ENCODE results near the gene PTPN7. TPM values are rescaled to one million over a fixed set of nuclear protein-coding genes. Genes with fewer than 3 reads are reported as not detected.

PTPN7 gene
- total RNA-seq, 1 donor from 2014 or later, result not detected

DNA sequence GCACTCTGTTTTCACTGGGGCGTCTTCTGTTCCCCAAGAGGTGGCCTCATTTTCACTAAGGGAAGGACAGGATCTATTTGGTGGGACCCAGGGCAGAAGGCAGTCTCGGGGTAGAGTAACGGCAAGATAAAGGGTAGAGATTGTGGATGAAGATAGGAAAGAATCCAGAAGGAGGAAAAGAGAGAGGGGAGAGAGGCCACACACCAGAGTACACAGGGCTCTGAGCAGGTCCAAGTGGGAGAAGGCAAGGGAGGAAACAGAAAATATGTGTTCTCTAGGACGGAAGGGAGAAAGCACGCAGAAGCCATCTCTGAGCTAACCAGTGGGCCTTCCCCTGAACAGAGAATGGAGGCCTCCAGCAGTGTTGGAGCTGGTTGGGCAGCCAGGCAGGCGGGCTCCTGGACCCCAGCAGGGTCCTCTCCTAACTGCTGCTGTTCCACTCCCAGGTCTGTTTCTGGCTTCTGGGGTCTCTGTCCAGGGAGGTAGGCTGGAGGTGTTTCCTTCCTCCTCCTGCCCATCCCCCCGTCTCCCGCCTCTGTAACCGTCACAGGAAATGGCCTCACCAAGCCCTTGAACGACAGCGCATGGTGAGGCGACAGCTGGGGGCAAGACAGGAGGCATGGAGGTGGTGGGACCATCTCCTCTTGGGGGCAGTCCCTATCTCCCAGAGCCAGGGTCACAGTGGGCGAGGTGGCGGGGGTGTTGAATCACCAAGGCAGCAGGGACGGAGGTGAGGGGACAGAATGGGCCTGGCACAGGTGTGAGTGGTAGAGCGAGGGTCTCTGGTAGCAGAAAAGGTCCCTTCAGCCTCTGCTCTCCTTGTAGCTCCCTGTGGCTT is 649 bp downstream of the PTPN7 start:
- H3K36me3 ChIP-seq, result no peaks in the 10 kb centered on the region
- peak overlapping the region in 1 of 2 donors; percentile 35 for H3K4me3 ChIP-seq
- H3K4me1 ChIP-seq, result peaks cover 0 to 4% of the 10 kb centered on the region in 2 donors
- no peaks in the 10 kb centered on the region for H3K27me3 ChIP-seq
- no peaks in the 10 kb centered on the region for H3K9me3 ChIP-seq
- TF ChIP-seq, protein P1, sequence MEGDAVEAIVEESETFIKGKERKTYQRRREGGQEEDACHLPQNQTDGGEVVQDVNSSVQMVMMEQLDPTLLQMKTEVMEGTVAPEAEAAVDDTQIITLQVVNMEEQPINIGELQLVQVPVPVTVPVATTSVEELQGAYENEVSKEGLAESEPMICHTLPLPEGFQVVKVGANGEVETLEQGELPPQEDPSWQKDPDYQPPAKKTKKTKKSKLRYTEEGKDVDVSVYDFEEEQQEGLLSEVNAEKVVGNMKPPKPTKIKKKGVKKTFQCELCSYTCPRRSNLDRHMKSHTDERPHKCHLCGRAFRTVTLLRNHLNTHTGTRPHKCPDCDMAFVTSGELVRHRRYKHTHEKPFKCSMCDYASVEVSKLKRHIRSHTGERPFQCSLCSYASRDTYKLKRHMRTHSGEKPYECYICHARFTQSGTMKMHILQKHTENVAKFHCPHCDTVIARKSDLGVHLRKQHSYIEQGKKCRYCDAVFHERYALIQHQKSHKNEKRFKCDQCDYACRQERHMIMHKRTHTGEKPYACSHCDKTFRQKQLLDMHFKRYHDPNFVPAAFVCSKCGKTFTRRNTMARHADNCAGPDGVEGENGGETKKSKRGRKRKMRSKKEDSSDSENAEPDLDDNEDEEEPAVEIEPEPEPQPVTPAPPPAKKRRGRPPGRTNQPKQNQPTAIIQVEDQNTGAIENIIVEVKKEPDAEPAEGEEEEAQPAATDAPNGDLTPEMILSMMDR (IDR thresholded peaks at IDR 0.05), result no peak
- H3K27ac ChIP-seq, result peak overlapping the region in 1 of 2 donors; percentile 7
- no peak for DNase-seq (ENCODE audit: low spot score in 2 of 2)
- intact Hi-C loops (cut with DNase I), result no loop called here

- H3K27ac ChIP-seq, result no peak overlapping the region
- intact Hi-C loops (cut with DNase I), result no loop called here
- no peaks in the 10 kb centered on the region for H3K36me3 ChIP-seq
- no peaks in the 10 kb centered on the region for H3K27me3 ChIP-seq
- H3K9me3 ChIP-seq, result no peaks in the 10 kb centered on the region
- no peak overlapping the region for H3K4me3 ChIP-seq
- DNase-seq (ENCODE audit: low spot score in 2 of 2), result no peak
- H3K4me1 ChIP-seq, result peaks cover 0 to 4% of the 10 kb centered on the region in 2 donors
- TF ChIP-seq, protein P1 (IDR thresholded peaks at IDR 0.05), result no peak
Measured at GRCh38 chr1:202158810-202159533, 1.4 kb downstream of the PTPN7 start.

GRCh38 chr1:202157945-202158344 is 2.5 kb downstream of the PTPN7 start:
- intact Hi-C loops (cut with DNase I), result no loop called here
- no peak overlapping the region for H3K27ac ChIP-seq
- peaks cover 0 to 4% of the 10 kb centered on the region in 2 donors for H3K4me1 ChIP-seq
- H3K36me3 ChIP-seq, result no peaks in the 10 kb centered on the region
- H3K4me3 ChIP-seq, result no peak overlapping the region
- TF ChIP-seq, protein P1 (IDR thresholded peaks at IDR 0.05), result no peak
- H3K9me3 ChIP-seq, result no peaks in the 10 kb centered on the region
- DNase-seq (ENCODE audit: low spot score in 2 of 2), result no peak
- no peaks in the 10 kb centered on the region for H3K27me3 ChIP-seq

GRCh38 chr1:202156590-202156989 is 3.8 kb downstream of the PTPN7 start:
- peaks cover 0 to 4% of the 10 kb centered on the region in 2 donors for H3K4me1 ChIP-seq
- no peaks in the 10 kb centered on the region for H3K9me3 ChIP-seq
- DNase-seq (ENCODE audit: low spot score in 2 of 2), result no peak
- H3K36me3 ChIP-seq, result no peaks in the 10 kb centered on the region
- no peak overlapping the region for H3K27ac ChIP-seq
- no peak overlapping the region for H3K4me3 ChIP-seq
- H3K27me3 ChIP-seq, result no peaks in the 10 kb centered on the region
- intact Hi-C loops (cut with DNase I), result no loop called here
- TF ChIP-seq, protein P1 (IDR thresholded peaks at IDR 0.05), result no peak

DNA sequence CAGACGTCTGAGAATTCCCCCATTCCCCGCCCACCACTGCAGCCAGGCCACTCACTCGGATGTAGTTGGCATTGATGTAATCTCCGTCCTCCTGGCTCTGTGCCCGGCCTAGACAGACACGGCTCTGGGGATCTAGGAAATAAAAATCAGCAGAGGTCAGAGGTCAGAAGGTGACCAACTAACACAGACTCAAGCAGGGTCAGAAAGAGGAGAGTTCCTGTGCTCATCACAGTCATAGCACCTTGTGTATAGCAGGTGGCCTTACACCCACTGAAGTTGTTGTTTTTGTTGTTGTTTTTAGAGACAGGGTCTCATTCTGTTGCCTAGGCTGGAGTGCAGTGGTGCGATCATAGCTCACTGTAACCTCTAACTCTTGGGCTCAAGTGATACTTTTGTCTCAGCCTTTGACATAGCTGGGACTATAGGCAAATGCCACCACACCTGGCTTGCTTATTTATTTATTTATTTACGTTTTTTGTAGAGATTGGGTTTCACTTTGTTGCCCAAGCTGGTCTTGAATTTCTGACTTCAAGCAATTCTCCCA is 4.9 kb downstream of the PTPN7 start:
- TF ChIP-seq, protein P1 (IDR thresholded peaks at IDR 0.05), result no peak
- H3K4me1 ChIP-seq, result peaks cover 0 to 4% of the 10 kb centered on the region in 2 donors
- H3K9me3 ChIP-seq, result no peaks in the 10 kb centered on the region
- no peak overlapping the region for H3K4me3 ChIP-seq
- DNase-seq (ENCODE audit: low spot score in 2 of 2), result no peak
- intact Hi-C loops (cut with DNase I), result no loop called here
- no peaks in the 10 kb centered on the region for H3K36me3 ChIP-seq
- no peaks in the 10 kb centered on the region for H3K27me3 ChIP-seq
- H3K27ac ChIP-seq, result no peak overlapping the region
